ENCODE data around the gene SFSWAP.
"Not testable (repeated sequence)": the region's sequence is repeated elsewhere in the genome, so short reads cannot be mapped to it uniquely, and the experiment has no call there.

The SFSWAP gene

GRCh38 chr12:131794573-131794972, 83.7 kb downstream of the SFSWAP start:
- DNase-seq, result no peak

- DNase-seq, result no peak
These were observed 84.2 kb downstream of the SFSWAP start for GRCh38 chr12:131795064-131795463.

DNA sequence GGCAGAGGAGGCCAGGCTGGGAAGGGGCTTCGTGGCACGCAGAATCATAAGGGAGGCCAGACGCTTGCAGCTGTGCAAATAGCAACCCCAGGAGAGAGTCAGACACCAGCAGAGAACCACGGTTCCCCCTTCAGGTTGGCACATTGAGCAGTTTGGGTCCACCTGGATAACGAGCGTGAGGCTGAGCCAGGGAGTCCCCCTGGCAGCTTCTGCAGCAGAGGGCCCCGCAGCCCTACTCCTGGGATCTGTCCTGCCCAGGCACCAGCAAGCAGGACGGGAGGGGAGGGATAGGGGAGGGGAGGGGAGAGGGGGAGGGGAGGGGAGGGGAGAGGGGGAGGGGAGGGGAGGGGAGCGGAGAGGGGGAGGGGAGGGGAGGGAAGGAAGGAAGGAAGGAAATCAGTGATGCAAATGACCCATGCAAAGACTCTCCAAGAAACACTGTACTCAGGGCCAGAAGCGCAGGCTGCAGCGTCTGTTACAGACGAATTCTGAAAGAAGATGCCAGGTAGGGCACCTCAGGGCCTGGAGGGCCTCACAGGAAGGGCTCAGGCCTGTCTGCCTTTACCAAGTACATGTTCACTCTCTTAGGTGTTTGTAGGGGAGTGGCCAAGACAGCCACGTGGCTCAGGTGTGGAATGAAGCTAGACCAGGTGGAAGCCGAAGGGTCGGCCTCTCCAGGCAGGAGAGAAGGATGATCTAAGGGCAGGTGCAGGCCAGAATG, 85.0 kb downstream of the SFSWAP start:
- DNase-seq, result no peak

- no peak for DNase-seq
These were observed 85.5 kb downstream of the SFSWAP start for GRCh38 chr12:131796411-131796736.

GRCh38 chr12:131796754-131797587, 86.1 kb downstream of the SFSWAP start:
- DNase-seq, result no peak

GRCh38 chr12:131797588-131797934, 86.7 kb downstream of the SFSWAP start:
- no peak for DNase-seq

DNA sequence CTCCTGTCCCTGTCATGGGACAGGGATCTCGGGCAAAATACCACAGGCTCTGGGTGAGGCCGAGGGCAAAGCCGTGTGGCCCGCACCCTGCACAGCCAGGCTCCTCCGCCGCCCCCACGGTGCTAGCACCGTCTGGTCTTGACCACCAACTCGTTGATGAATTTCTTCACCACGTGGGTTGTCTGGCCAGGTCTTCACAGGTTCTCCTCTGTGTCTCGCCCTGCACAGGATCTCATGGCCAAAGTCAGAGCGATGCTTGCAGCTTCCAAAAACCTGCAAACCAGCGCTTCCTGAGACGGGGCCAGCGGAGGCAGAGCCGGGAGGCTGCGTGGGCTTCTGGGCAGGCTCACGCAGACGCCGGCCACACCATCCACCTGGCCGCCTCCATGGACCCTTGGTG, 88.3 kb downstream of the SFSWAP start:
- DNase-seq, result no peak

GRCh38 chr12:131799828-131800593, 89.1 kb downstream of the SFSWAP start:
- no peak for DNase-seq

GRCh38 chr12:131800594-131801135, 89.8 kb downstream of the SFSWAP start:
- DNase-seq, result no peak

- no peak for DNase-seq
These were observed 90.5 kb downstream of the SFSWAP start for GRCh38 chr12:131801254-131801866.

DNA sequence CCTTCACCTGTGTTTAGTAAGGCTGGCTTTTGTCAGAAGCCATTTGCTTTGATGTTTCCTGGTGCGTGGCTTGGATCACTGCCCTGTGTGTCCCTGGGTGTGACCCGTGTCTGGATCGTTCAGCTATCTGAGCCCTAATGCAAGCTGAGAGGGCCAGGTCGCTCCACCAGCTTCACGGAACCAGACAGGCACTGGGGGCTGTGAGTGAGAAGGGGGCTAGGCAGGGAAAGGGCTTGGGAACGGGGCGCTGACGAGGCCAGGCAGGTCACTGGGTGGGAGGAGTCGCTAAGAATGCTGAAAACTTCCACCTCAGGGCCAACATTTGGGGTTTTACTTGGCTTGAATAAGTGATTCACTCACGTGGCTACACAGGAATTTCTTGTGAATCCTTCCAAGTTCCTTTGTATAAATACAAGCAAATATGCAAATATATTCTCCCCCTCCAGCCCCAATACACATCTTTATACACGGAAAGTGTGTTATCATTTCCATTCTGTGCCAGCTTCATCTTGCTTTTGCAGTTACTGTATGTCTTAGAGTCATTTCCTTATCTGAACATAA, 93.2 kb downstream of the SFSWAP start:
- DNase-seq, result no peak

DNA sequence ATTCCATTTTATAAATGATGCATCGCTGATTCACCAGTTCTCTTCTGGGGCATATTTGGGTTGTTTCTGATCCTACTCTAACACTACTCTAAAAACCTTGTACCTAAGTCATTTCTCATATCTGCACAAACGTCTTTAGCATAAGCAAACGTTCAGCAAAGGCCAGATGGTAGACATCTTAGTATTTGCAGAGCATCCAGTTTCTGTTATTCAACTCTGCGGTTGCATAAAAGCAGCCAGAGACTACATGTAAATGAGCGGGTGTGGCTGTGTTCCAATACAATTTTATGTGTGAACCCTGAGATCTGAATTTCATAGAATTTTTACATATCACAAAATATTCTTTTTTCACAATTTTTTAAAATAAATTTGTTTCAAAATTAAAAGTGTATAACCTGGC, 94.5 kb downstream of the SFSWAP start:
- no peak for DNase-seq

DNA sequence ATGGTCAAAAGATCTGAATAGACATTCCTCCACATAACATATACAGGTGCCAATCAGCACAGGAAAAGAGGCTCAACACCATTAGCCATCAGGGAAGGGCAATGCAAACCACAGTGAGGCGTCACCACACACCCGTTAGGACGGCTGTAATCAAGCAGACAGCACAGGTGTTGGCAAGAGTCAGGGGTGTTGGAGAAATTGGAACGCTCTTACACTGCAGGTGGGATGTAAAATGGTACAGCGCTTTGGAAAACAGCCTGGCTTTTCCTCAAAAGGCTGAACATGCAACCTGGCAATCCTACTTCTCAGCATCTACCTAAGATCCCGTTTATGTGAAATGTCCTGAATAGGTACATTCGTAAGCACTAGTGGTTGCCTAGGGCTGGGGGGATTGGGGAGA, 95.8 kb downstream of the SFSWAP start:
- no peak for DNase-seq

DNA sequence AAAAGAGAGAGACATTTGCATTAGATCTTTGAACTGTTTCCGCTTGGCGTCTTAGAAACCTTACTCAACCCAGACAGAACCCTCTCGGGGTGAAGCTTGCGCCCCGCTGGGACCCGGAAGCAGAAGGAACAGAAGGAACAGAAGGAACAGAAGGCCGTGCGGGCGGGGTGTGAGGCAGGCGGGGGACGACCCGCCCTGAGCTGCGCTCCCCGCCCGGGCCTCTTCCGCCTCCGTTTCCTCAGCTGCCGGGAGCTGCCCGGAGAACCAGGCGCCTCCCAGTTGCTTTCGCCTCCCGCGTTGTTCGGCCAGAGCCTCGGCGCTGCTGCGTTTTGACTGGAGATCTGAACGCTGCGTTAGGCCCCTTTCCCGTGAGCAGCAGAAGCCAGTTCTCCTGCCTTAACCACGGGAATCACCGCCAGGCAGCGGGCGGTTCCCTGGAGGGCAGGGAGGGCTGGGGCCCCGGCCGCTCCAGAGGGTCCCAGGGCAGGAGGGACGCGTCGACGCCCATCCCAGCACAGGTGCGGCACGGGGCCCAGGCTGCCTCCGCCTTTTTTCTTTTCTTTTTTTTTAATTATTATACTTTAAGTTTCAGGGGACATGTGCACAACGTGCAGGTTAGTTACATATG, 98.0 kb downstream of the SFSWAP start:
- peak; percentile 24 for DNase-seq

GRCh38 chr12:131809476-131810254, 98.8 kb downstream of the SFSWAP start:
- not testable (repeated sequence) for DNase-seq

- DNase-seq, result no peak
These were observed 99.8 kb downstream of the SFSWAP start for GRCh38 chr12:131810726-131811125.

DNA sequence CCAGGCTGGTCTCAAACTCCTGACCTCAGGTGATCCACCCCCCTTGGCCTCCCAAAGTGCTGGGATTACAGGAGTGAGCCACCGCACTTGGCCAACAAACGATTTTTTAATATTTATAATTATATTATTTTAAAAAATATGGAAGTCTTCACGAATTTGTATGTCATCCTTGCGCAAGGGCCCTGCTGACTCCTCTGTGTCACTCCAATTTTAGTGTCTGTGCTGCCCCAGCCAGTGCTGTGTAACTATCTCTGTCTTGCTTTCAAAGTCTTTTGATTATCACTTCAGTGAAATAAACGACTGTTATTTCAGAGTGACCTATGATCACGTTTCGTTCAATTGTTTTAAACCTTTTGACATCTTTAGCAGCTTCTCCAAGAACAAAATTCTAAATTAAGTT, 104.2 kb downstream of the SFSWAP start:
- no peak for DNase-seq

GRCh38 chr12:131816495-131816894, 105.6 kb downstream of the SFSWAP start:
- DNase-seq, result no peak

DNA sequence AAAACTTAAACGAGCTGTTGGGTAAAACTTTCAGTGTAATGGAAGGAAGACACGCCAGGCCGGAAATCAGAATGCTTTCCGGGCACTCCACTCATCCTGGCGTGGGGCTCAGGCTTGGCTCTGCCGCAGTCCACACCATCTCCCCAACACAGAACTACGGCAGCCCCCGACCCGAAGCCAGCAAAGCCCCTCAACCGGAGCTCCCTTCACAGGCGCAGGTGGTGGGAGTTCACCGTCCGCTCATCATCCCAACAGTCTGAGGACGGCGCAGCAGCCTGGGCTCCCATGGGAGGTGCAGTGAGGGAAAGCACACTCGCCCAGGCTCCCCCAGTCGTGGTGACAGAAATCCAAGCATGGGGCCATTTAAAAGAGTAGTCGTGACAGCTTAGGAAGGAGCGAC, 106.4 kb downstream of the SFSWAP start:
- DNase-seq, result no peak

DNA sequence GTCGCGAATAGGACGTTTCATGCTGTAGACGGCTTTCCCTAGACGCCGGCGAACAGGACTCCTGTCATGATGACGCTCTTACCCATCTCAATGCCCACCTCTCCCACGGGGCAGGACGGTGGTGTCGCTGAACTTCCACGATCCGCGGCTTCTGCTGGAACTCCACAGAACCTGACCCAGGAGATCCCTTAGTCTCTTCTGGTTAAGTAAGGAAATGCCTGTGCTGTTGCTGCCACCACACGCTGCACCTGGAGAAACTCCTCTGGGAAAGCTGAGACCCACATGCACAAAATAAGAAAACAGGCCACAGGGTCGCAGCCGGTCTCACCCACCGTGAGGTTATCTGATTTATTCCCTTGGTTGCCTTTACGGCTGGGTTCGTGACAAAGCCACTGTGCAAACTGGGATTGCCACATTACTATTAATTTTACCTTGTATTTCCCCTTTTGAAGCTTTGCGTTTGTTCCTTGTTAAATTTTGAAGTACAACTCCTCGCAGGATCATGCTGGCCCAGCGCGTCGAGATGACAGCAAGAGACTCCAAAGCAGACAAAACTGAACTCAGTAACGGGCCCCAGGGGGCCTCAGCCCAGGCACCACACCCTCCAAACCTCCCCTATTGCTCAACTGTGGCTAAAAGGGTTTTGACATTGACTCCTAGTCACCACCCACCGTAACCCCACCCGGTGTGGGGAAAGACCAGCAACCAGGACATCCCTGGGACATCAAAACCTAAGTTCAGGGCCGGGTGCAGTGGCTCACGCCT, 108.1 kb downstream of the SFSWAP start:
- DNase-seq, result no peak

- DNase-seq, result no peak
These were observed 113.6 kb downstream of the SFSWAP start for GRCh38 chr12:131824450-131824849.
